H9 (cell line): Measurements from ENCODE around the gene RGSL1. TPM values are rescaled to one million over a fixed set of nuclear protein-coding genes. Genes with fewer than 3 reads are reported as not detected.

ENCODE experiments used
- DNase-seq: peaks from one replicate; pipeline ENCODE4 v3.0.0-alpha.2; 2017
- H2AFZ ChIP-seq: one replicate; pipeline ENCODE4 v1.6.1; 2013; ENCODE audit warnings: mild to moderate bottlenecking, low read length, control low read depth, moderate library complexity
- H2AK5ac ChIP-seq: 2 replicates; pipeline ENCODE4 v1.6.1; 2013; ENCODE audit warnings: low read length, control low read depth, mixed read lengths; ENCODE audit not compliant: insufficient read length
- H2BK120ac ChIP-seq: one replicate; pipeline ENCODE4 v1.6.1; 2013; ENCODE audit warnings: low read depth, mild to moderate bottlenecking, low read length, control low read depth, inconsistent platforms; ENCODE audit not compliant: poor library complexity, severe bottlenecking
- H2BK12ac ChIP-seq: 2 replicates; pipeline ENCODE4 v1.6.1; 2013; ENCODE audit warnings: low read length, control low read depth, mixed read lengths, low read depth; ENCODE audit not compliant: insufficient read length
- H2BK15ac ChIP-seq: 2 replicates; pipeline ENCODE4 v1.6.1; 2013; ENCODE audit warnings: low read depth, low read length, control low read depth
- H2BK20ac ChIP-seq: one replicate; pipeline ENCODE4 v1.6.1; 2013; ENCODE audit warnings: low read depth, mild to moderate bottlenecking, low read length, control low read depth, inconsistent platforms; ENCODE audit not compliant: poor library complexity, severe bottlenecking
- H2BK5ac ChIP-seq: 2 replicates; pipeline ENCODE4 v1.6.1; 2013; ENCODE audit warnings: low read length, control low read depth, mixed read lengths; ENCODE audit not compliant: insufficient read length
- H3K14ac ChIP-seq: 2 replicates; pipeline ENCODE4 v1.6.1; 2013; ENCODE audit warnings: low read length, control low read depth; ENCODE audit not compliant: insufficient read depth
- H3K18ac ChIP-seq: 2 replicates; pipeline ENCODE4 v1.6.1; 2013; ENCODE audit warnings: low read depth, mild to moderate bottlenecking, mixed read lengths, low read length, control low read depth; ENCODE audit not compliant: insufficient read length
- H3K23ac ChIP-seq: 2 replicates; pipeline ENCODE4 v1.6.1; 2013; ENCODE audit warnings: low read length, control low read depth, mixed read lengths, low read depth; ENCODE audit not compliant: insufficient read length
- H3K23me2 ChIP-seq: 2 replicates; pipeline ENCODE4 v1.6.1; 2013; ENCODE audit warnings: low read depth, mild to moderate bottlenecking, mixed read lengths, low read length, control low read depth; ENCODE audit not compliant: insufficient read length, poor library complexity, severe bottlenecking
- H3K27ac ChIP-seq: 2 replicates; pipeline ENCODE4 v1.5.1; 2013; ENCODE audit warnings: low read length, control low read depth, mixed read lengths, low read depth; ENCODE audit not compliant: insufficient read length
- H3K27me3 ChIP-seq: 2 replicates; pipeline ENCODE4 v1.6.1; 2013; ENCODE audit warnings: low read length, control low read depth, inconsistent platforms; ENCODE audit not compliant: insufficient read depth
- H3K4ac ChIP-seq: 2 replicates; pipeline ENCODE4 v1.6.1; 2013; ENCODE audit warnings: low read depth, mild to moderate bottlenecking, control low read depth, inconsistent platforms, low read length, moderate library complexity
- H3K4me1 ChIP-seq: 2 replicates; pipeline ENCODE4 v1.6.1; 2013; ENCODE audit warnings: low read length, control low read depth, inconsistent platforms; ENCODE audit not compliant: insufficient read depth
- H3K4me2 ChIP-seq: 2 replicates; pipeline ENCODE4 v1.6.1; 2013; ENCODE audit warnings: low read length, control low read depth, mixed read lengths; ENCODE audit not compliant: insufficient read length, insufficient read depth
- H3K56ac ChIP-seq: 2 replicates; pipeline ENCODE4 v1.6.1; 2013; ENCODE audit warnings: low read depth, mild to moderate bottlenecking, mixed read lengths, low read length, control low read depth; ENCODE audit not compliant: insufficient read length
- H3K79me1 ChIP-seq: 2 replicates; pipeline ENCODE4 v1.6.1; 2013; ENCODE audit warnings: low read depth, mild to moderate bottlenecking, moderate library complexity, low read length, control low read depth, inconsistent platforms; ENCODE audit not compliant: insufficient read depth, poor library complexity, severe bottlenecking
- H3K79me2 ChIP-seq: 2 replicates; pipeline ENCODE4 v1.6.1; 2013; ENCODE audit warnings: low read length, control low read depth, inconsistent platforms; ENCODE audit not compliant: insufficient read depth
- H3K9ac ChIP-seq: 2 replicates; pipeline ENCODE4 v1.6.1; 2013; ENCODE audit warnings: low read length, control low read depth, mixed read lengths; ENCODE audit not compliant: insufficient read length; ENCODE audit errors: extremely low read depth
- H3K9me3 ChIP-seq: one replicate; pipeline ENCODE4 v1.6.1; 2013; ENCODE audit warnings: low read depth, low read length, inconsistent platforms; ENCODE audit not compliant: control insufficient read depth
- H3T11ph ChIP-seq: one replicate; pipeline ENCODE4 v1.6.1; 2013; ENCODE audit warnings: mild to moderate bottlenecking, low read length, control low read depth, inconsistent platforms
- H4K20me1 ChIP-seq: one replicate; pipeline ENCODE4 v1.6.1; 2013; ENCODE audit not compliant: control insufficient read depth, insufficient read length, insufficient read depth
- H4K5ac ChIP-seq: 2 replicates; pipeline ENCODE4 v1.6.1; 2013; ENCODE audit warnings: low read depth, mild to moderate bottlenecking, mixed read lengths, low read length, control low read depth; ENCODE audit not compliant: insufficient read length
- H4K8ac ChIP-seq: replicated peaks from 2 replicates; pipeline ENCODE4 v1.6.1; 2013; ENCODE audit warnings: low read length, control low read depth, mixed read lengths, low read depth; ENCODE audit not compliant: insufficient read length
- H4K91ac ChIP-seq: 2 replicates; pipeline ENCODE4 v1.6.1; 2013; ENCODE audit warnings: low read depth, mild to moderate bottlenecking, moderate library complexity, mixed read lengths, low read length, control low read depth; ENCODE audit not compliant: insufficient read length
- H3K27ac Mint-ChIP-seq, 3 experiments: 2 replicates in 2 of 3; 3 replicates in 1 of 3; pipeline ENCODE4 v1.8.0; 2020 to 2021; ENCODE audit warnings: mixed read lengths in 3 of 3, mild to moderate bottlenecking in 1 of 3, moderate library complexity in 1 of 3
- H3K27me3 Mint-ChIP-seq: 2 replicates; pipeline ENCODE4 v1.8.0; 2021; ENCODE audit warnings: low read depth, mild to moderate bottlenecking, moderate library complexity, mixed read lengths
- H3K36me3 Mint-ChIP-seq, 3 experiments: 2 replicates in 2 of 3; 3 replicates in 1 of 3; pipeline ENCODE4 v1.8.0; 2020 to 2021; ENCODE audit warnings: low read depth in 3 of 3, mixed read lengths in 3 of 3; ENCODE audit not compliant: insufficient read depth in 1 of 3
- H3K4me1 Mint-ChIP-seq, 2 experiments: 2 replicates each; pipeline ENCODE4 v1.8.0; 2020; ENCODE audit warnings: mixed read lengths in 2 of 2
- H3K4me3 Mint-ChIP-seq, 2 experiments: 2 replicates in 1 of 2; 3 replicates in 1 of 2; pipeline ENCODE4 v1.8.0; 2020 to 2021; ENCODE audit warnings: mild to moderate bottlenecking in 2 of 2, mixed read lengths in 2 of 2, moderate library complexity in 1 of 2
- H3K9me3 Mint-ChIP-seq, 2 experiments: 2 replicates in 1 of 2; 3 replicates in 1 of 2; pipeline ENCODE4 v1.8.0; 2020; ENCODE audit warnings: mild to moderate bottlenecking in 2 of 2, mixed read lengths in 2 of 2, moderate library complexity in 1 of 2
- WGBS: extraction: QIAGEN DNeasy Blood & Tissue Kit; methylation state at CpG from one replicate; pipeline ENCODE4 v1.1.7; 2013; ENCODE audit warnings: missing lambda C conversion rate, low lambda C conversion rate, mixed read lengths; ENCODE audit not compliant: insufficient read length; ENCODE audit errors: extremely low coverage; 5-methylcytosine and 5-hydroxymethylcytosine counted together
- total RNA-seq: library from RNA; stranded (reverse); gene quantifications from 2 replicates; pipeline ENCODE4 v1.2.1, GENCODE V29; 2021
- TF ChIP-seq, protein P1 (sequence below): fragments of 200-600 bp; sonication (generic); conservative IDR thresholded peaks from 3 replicates; pipeline ENCODE4 v1.8.0; 2021; ENCODE audit warnings: antibody characterized with exemption, mild to moderate bottlenecking

RGSL1 gene
- total RNA-seq, 1 experiment from 2014 or later = not detected

DNA sequence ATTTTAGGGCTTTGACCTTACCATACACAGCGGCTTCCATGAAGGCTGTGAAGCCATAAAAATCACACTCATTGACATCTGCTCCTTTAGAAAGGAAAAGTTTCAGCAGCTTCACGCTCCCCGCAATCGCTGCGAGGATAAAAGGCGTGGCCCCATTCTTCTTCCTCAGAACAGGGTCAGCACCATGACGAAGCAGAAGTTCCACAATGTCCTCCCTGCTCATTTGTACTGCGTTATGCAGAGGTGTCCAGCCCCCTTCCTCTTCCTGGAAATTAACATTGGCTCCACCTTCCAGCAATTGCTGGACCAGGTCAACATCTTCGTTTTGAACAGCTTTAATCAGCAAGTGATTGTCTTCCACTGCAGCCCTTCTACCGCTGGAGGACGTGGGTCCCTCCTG is 136.4 kb downstream of the RGSL1 start:
- Histone ChIP-seq H4K5ac (no peak overlapping the region), H3K79me2 (no peaks in the 10 kb centered on the region), H2BK15ac (no peak overlapping the region), H2AFZ (no peak overlapping the region), H3K23ac (no peak overlapping the region), H4K91ac (no peak overlapping the region), H3K27me3 (no peaks in the 10 kb centered on the region), H3K27ac (no peak overlapping the region), H3K4ac (no peak overlapping the region), H3K79me1 (no peaks in the 10 kb centered on the region), H3K9ac (no peak overlapping the region), H3K56ac (no peak overlapping the region), H3K9me3 (no peaks in the 10 kb centered on the region), H4K8ac (no peak overlapping the region), H2BK12ac (no peak overlapping the region), H4K20me1 (no peaks in the 10 kb centered on the region), H2BK5ac (no peak overlapping the region), H2BK120ac (no peak overlapping the region), H3K18ac (no peak overlapping the region), H3K23me2 (peaks cover 4% of the 10 kb centered on the region), H3T11ph (no peak overlapping the region), H3K4me2 (no peak overlapping the region), H2BK20ac (no peak overlapping the region), H3K14ac (no peak overlapping the region), H2AK5ac (no peak overlapping the region), H3K4me1 (no peaks in the 10 kb centered on the region; the same call in 1 of the 2 replicates)
- Mint-ChIP-seq H3K27ac (no peak overlapping the region), H3K4me1 (peaks cover 13 to 15% of the 10 kb centered on the region in 2 experiments), H3K9me3 (peaks cover 2 to 5% of the 10 kb centered on the region in 2 experiments; a peak in 1 of 5 replicates), H3K27me3 (peaks cover 2% of the 10 kb centered on the region; the same call in 1 of the 2 replicates), H3K36me3 (no peaks in the 10 kb centered on the region; a peak in 2 of 7 replicates), H3K4me3 (no peak overlapping the region)
- WGBS = no CpG with 5 or more reads among the region's 11 CpGs
- TF ChIP-seq, protein P1, sequence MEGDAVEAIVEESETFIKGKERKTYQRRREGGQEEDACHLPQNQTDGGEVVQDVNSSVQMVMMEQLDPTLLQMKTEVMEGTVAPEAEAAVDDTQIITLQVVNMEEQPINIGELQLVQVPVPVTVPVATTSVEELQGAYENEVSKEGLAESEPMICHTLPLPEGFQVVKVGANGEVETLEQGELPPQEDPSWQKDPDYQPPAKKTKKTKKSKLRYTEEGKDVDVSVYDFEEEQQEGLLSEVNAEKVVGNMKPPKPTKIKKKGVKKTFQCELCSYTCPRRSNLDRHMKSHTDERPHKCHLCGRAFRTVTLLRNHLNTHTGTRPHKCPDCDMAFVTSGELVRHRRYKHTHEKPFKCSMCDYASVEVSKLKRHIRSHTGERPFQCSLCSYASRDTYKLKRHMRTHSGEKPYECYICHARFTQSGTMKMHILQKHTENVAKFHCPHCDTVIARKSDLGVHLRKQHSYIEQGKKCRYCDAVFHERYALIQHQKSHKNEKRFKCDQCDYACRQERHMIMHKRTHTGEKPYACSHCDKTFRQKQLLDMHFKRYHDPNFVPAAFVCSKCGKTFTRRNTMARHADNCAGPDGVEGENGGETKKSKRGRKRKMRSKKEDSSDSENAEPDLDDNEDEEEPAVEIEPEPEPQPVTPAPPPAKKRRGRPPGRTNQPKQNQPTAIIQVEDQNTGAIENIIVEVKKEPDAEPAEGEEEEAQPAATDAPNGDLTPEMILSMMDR = no peak
- DNase-seq = no peak
